HG03064 (cell line): ENCODE data around the gene BRINP1.

Experiments used
- ATAC-seq: cut with Tn5 transposase; IDR thresholded peaks from one replicate; pipeline ENCODE4 v1.9.1; 2021; ENCODE audit warnings: low read depth; ENCODE audit not compliant: unreplicated experiment

Gene BRINP1

DNA sequence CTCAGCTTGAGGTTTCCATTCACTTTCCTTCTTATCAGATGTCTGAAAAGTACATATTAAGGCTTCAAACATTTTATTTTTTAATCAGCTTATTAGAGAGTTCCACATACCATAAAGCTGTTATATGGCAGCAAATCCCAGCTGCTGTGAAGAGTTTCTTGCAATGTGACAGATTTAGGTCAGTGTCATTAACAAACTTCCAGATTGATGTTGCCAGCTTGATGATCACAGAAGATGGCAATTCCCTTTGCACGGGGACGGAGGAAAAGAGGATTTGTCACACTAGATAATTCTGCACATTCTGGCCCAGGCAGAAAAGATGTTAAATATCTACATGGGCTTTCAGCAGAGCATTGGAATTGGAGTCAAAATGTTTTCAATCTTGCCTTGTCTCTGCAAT, 215.8 kb downstream of the BRINP1 start:
- no peak for ATAC-seq

DNA sequence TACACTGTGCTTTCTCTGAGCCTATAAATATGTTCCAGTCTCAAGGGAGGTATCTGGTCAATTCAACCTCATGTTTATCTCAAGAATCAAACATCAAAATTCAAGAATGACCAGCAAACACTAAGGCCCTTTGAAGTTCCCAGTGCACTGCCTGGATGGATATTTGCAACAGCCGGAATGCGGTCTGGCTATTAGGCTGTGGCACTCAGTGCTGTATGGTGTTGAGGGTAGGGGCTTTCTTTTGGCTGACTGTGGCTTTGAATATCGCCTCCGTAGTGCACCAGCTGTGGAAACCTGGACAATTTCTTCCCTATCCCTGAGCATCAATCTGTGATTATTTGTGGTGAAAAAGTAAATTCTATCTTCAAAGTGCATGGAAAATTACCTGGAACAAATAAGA, 220.4 kb downstream of the BRINP1 start:
- ATAC-seq = no peak

DNA sequence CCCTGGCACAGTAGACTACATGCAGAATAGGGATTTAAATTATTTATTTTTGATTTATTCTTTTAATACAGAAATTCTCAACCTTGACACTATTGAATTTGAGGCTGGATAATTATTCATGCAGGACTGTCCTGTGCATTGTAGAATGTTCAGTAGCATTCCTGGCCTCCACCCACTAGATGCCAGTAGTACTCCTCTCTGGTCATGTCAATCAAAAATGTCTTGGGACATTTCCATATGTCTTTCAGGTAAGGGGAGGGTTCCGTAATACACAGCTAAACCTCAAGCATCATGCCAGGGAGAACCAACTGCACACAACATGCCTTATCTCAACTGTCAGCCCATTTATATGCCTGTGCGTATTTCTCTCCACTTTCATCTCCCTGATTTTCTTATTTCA, 231.8 kb downstream of the BRINP1 start:
- no peak for ATAC-seq

DNA sequence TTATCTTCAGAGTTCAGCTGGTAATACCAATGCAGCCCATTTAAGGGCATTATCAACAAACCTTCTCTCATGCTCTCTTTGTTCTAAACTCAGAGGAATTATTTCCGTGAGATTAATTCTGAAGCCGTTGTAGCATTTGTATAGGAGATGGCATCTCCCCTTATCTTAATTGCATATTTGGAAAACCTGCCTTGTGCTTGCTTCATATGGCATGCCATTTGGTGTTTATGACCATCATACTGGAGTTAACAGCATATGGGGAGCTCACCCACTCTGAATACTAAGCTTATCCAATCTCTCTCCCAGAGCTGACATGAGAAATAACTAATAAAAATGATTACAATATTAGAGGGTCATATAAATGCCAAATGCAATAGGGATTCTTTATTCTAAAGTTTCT, 243.2 kb downstream of the BRINP1 start:
- no peak for ATAC-seq

DNA sequence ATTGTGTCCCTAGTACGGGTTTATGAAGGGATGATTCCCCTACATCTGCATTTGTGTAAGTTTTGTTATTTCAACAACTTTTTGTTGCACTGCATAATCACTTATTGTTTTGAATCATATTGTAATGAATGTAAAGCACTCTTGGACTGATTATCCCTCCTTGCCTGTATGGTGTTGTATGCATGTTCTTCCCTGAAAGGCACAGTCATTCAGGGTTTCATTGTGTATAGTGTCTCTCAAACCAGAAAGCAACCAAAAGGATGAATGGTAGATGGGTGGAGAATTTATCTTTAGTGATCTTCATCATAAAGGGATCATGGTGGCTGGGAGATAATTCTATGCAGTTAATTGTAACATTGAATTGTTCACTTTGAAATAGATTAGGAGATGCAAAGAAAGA, 247.3 kb downstream of the BRINP1 start:
- ATAC-seq = no peak

DNA sequence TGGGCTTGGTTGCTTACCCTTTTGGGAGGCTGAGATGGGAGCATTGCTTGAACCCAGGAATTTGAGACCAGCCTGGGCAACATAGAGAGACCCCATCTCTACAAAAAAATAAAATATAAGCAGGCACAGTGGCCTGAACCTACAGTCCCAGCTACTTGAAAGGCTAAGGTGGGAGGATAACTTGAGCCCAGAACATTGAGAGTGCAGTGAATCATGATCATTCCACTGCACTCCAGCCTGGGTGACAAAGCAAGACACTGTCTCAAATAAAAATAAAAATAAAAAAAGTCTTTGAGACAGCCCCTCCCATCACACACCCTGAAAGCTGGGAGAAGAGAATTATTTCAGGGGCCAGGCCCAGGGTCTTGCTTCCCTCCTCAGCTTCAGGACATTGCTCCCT, 251.8 kb downstream of the BRINP1 start:
- no peak for ATAC-seq
